Thyroid gland (tissue), 4 donors: ENCODE measurements around the gene CCL4.

Experiments used
- CTCF ChIP-seq, 6 experiments: fragments of 200-600 bp in 3 of 6; fragments of 450-650 bp in 3 of 6; sonication (generic) in 3 of 6; IDR thresholded peaks; one replicate each; pipeline ENCODE4 v1.5.1; 2016 to 2019; ENCODE audit warnings: antibody characterized with exemption in 6 of 6, mild to moderate bottlenecking in 2 of 6, inconsistent platforms in 1 of 6, moderate library complexity in 1 of 6
- POLR2A ChIP-seq, 2 donors: fragments of 450-650 bp; IDR thresholded peaks; one replicate each; pipeline ENCODE4 v1.6.1; 2017; ENCODE audit warnings: antibody characterized with exemption in 2 of 2, mild to moderate bottlenecking in 2 of 2, moderate library complexity in 1 of 2

GRCh38 chr17:36063786-36064541, 39.7 kb upstream of the CCL4 start, which contains the start of gene CCL18:
- no peak for TF ChIP-seq CTCF (IDR thresholded peaks at IDR 0.05)
- TF ChIP-seq POLR2A (IDR thresholded peaks at IDR 0.05): no peak
